NB4 (cell line): Measurements from ENCODE around the gene SOX12.

Experiments used
- DNase-seq: peaks from one replicate; pipeline ENCODE4 v3.0.0; 2010; ENCODE audit warnings: low read depth
- H3K4me3 ChIP-seq: one replicate; pipeline ENCODE4 v1.5.1; 2011; ENCODE audit warnings: mild to moderate bottlenecking, low read depth, low read length, moderate library complexity
- MAX ChIP-seq: IDR thresholded peaks from 2 replicates; pipeline ENCODE4 v1.6.1; 2011; ENCODE audit warnings: low read depth, low read length
- MYC ChIP-seq: IDR thresholded peaks from 2 replicates; pipeline ENCODE4 v1.6.1; 2011; ENCODE audit warnings: low read depth, low read length
- POLR2A ChIP-seq: IDR thresholded peaks from 2 replicates; pipeline ENCODE4 v1.6.1; 2011; ENCODE audit warnings: mild to moderate bottlenecking; ENCODE audit not compliant: insufficient read length; ENCODE audit errors: extremely low read depth
- TF ChIP-seq, protein P1 (sequence below): IDR thresholded peaks from one replicate; pipeline ENCODE4 v1.5.1; 2012; ENCODE audit warnings: low read depth, low read length

The SOX12 gene

GRCh38 chr20:290084-290831 lies 35.1 kb upstream of the SOX12 start, which contains the start of gene C20orf96:
C20orf96 (minus strand) TSS chr20:290750; CDS start chr20:290610, 140 bp downstream.
- peak; percentile 56 for TF ChIP-seq POLR2A
- peak; percentile 64; the same call in 1 of the 2 replicates for TF ChIP-seq MYC
- TF ChIP-seq MAX: peak; percentile 46
- TF ChIP-seq, protein P1, sequence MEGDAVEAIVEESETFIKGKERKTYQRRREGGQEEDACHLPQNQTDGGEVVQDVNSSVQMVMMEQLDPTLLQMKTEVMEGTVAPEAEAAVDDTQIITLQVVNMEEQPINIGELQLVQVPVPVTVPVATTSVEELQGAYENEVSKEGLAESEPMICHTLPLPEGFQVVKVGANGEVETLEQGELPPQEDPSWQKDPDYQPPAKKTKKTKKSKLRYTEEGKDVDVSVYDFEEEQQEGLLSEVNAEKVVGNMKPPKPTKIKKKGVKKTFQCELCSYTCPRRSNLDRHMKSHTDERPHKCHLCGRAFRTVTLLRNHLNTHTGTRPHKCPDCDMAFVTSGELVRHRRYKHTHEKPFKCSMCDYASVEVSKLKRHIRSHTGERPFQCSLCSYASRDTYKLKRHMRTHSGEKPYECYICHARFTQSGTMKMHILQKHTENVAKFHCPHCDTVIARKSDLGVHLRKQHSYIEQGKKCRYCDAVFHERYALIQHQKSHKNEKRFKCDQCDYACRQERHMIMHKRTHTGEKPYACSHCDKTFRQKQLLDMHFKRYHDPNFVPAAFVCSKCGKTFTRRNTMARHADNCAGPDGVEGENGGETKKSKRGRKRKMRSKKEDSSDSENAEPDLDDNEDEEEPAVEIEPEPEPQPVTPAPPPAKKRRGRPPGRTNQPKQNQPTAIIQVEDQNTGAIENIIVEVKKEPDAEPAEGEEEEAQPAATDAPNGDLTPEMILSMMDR: peak; percentile 32
- H3K4me3 ChIP-seq: peak within 1 kb of the TSS; percentile 93
- peak; percentile 97 for DNase-seq

DNA sequence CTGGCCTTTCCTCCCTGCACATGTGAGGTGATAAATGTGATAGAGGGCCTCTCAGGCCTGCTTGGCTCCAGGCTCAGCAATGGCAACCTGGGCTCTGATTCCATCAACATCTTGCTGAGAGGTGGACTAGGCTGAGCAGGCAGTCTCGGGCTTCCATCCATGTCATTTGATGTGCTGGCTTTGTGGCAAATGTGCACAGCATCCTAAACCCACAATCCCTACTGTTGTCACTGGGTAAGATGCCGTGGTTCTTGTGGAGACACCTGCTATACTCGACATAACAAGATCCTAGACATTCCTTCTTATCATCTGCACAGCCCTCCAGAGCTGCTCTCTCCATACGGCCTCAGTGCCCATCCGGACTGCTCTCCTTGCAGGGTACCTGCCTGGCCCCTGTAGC lies 30.8 kb upstream of the SOX12 start:
- TF ChIP-seq MAX (no peak), POLR2A (no peak), MYC (no peak)
- TF ChIP-seq, protein P1: no peak
- H3K4me3 ChIP-seq: no peak overlapping the region

DNA sequence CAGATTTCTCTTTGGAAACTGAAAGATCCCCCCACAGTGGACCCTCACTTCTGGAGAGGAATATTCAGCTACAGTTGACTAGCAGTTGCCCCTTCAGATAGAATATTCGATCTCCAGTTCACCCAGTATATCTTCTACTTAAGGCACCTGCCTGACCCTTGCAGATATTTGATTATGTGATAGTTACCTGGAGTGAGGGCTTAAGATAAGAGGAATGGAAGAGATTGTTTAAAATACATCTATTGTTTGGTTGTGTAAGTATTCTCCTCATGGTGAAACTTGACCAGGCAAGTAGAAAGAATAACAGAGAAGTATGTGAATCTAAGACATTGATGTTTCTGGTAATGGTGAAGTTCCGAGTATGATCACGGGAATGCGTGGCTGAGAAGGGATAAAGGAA lies 29.5 kb upstream of the SOX12 start:
- no peak for TF ChIP-seq MAX
- TF ChIP-seq POLR2A: no peak
- TF ChIP-seq, protein P1: no peak
- TF ChIP-seq MYC: no peak
- H3K4me3 ChIP-seq: no peak overlapping the region
- DNase-seq: no peak

More for the DNA sequence above, 30.8 kb upstream of the SOX12 start:
- no peak for DNase-seq

DNA sequence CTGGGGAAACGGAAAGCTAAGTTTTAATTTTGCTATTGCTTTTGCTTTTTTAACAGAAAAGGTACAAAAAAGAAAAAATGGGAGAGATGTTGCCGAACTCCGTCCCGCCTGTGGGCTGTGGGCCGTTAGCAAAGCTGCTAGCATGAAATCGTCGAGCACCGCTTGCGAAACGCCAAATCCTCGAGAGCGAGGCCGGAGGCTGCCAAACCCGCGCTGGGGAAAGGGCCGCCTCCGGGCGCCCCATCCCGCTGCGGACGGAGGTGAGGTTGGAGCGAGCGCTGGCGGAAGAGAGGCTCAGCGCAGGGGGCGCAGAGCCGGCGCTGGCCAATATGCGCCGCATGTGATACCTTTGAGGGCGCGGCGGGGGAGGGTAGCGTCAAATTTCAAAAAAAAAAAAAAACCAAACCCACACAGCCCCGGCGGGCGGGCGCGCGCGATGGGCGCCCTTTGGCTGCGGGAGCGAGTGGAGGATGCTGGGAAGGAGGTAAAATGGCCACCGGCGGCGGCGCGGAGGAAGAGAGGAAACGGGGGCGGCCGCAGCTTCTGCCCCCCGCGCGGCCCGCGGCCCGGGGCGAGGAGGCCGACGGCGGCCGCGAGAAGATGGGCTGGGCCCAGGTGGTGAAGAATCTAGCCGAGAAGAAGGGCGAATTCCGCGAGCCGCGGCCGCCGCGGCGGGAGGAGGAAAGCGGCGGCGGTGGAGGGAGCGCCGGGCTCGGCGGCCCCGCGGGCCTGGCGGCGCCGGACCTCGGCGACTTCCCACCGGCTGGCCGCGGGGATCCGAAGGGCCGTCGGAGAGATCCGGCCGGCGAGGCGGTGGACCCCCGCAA lies 28.0 kb upstream of the SOX12 start, which contains the start of gene ZCCHC3:
Gene ZCCHC3 (plus strand): TSS at position 473 of the 827 bp plus-strand sequence. CDS start 17 bp downstream, at position 490.
- H3K4me3 ChIP-seq: peak within 1 kb of the TSS; percentile 95
- DNase-seq: peak; percentile 98
- TF ChIP-seq MYC: peak; percentile 91
- TF ChIP-seq, protein P1: no peak
- TF ChIP-seq POLR2A: peak; percentile 65
- peak; percentile 84 for TF ChIP-seq MAX

DNA sequence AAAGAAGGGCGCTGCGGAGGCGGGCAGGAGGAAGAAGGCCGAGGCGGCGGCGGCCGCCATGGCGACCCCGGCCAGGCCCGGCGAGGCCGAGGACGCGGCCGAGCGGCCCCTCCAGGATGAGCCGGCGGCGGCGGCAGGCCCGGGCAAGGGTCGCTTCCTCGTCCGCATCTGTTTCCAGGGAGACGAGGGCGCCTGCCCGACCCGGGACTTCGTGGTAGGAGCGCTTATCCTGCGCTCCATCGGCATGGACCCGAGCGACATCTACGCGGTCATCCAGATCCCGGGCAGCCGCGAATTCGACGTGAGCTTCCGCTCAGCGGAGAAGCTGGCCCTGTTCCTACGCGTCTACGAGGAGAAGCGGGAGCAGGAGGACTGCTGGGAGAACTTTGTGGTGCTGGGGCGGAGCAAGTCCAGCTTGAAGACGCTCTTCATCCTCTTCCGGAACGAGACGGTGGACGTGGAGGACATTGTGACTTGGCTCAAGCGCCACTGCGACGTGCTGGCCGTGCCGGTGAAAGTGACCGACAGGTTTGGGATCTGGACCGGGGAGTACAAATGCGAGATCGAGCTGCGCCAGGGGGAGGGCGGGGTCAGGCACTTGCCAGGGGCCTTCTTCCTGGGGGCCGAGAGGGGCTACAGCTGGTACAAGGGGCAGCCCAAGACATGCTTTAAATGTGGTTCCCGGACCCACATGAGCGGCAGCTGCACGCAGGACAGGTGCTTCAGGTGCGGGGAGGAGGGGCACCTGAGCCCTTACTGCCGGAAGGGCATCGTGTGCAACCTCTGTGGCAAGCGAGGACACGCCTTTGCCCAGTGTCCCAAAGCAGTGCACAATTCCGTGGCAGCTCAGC lies 27.2 kb upstream of the SOX12 start:
- H3K4me3 ChIP-seq: peak overlapping the region; percentile 95
- TF ChIP-seq MAX (peak; percentile 46), POLR2A (peak; percentile 64), MYC (peak; percentile 41)
- TF ChIP-seq, protein P1: no peak
- peak; percentile 88 for DNase-seq
